Kidney (tissue), 14 donors: ENCODE results near the gene KLF5. TPM values are rescaled to one million over a fixed set of nuclear protein-coding genes. Genes with fewer than 3 reads are reported as not detected.
"Not testable (repeated sequence)": the region's sequence is repeated elsewhere in the genome, so short reads cannot be mapped to it uniquely, and the experiment has no call there.

ENCODE experiments used
- DNase-seq, 5 donors: peaks; one replicate each; pipeline ENCODE4 v3.0.0-alpha.2; 2013 to 2020
- FAIRE-seq: peaks from 2 replicates; lab custom pipeline; 2012; peaks lifted over from hg19 to GRCh38; lab: Jason Lieb, UNC
- H3K27ac ChIP-seq, 2 donors: one replicate each; pipeline ENCODE4 v1.7.0; 2013; ENCODE audit warnings: low read depth in 2 of 2, low read length in 2 of 2, inconsistent platforms in 1 of 2
- H3K27me3 ChIP-seq: one replicate; pipeline ENCODE4 v1.7.1; 2013; ENCODE audit warnings: low read length, inconsistent platforms; ENCODE audit not compliant: control insufficient read depth, insufficient read depth
- H3K36me3 ChIP-seq, 3 donors: one replicate each; pipeline versions ENCODE4 v1.7.0 to v1.7.1; 2013; ENCODE audit warnings: low read length in 3 of 3, control low read depth in 1 of 3, inconsistent platforms in 1 of 3; ENCODE audit not compliant: insufficient read depth in 3 of 3, control insufficient read depth in 2 of 3
- H3K4me1 ChIP-seq, 3 donors: one replicate each; pipeline versions ENCODE4 v1.7.0 to v1.7.1; 2013; ENCODE audit warnings: low read length in 3 of 3, inconsistent platforms in 1 of 3, low read depth in 1 of 3; ENCODE audit not compliant: control insufficient read depth in 2 of 3, insufficient read depth in 2 of 3
- H3K4me3 ChIP-seq, 3 donors: one replicate each; pipeline versions ENCODE4 v1.7.0 to v1.8.1; 2013; ENCODE audit warnings: low read length in 3 of 3, control low read depth in 1 of 3, inconsistent platforms in 1 of 3
- H3K9ac ChIP-seq, 3 donors: one replicate each; pipeline versions ENCODE4 v1.7.0 to v1.7.1; 2013; ENCODE audit warnings: low read length in 3 of 3, control low read depth in 1 of 3, inconsistent platforms in 1 of 3
- H3K9me3 ChIP-seq, 3 donors: one replicate each; pipeline versions ENCODE4 v1.7.0 to v1.7.1; 2013; ENCODE audit warnings: low read length in 3 of 3, control low read depth in 1 of 3, inconsistent platforms in 1 of 3; ENCODE audit not compliant: control insufficient read depth in 2 of 3, insufficient read depth in 1 of 3
- intact Hi-C: fragments of 100-400 bp; cut with DNase I; formaldehyde crosslinking; loops from one replicate; pipeline ENCODE4 v1.11.1; 2022
- polyA plus RNA-seq: library from polyadenylated mRNA; stranded (reverse); fragments of 350-450 nt; fragmentation: Illumina TruSeq; extraction: RNeasy Lipid Tissue Mini Kit (QIAGEN cat#74804); gene quantifications from one replicate; pipeline ENCODE4 v1.2.3, GENCODE V29; 2014; ENCODE audit warnings: low read depth, low replicate concordance; ENCODE audit not compliant: insufficient read depth
- total RNA-seq: library from RNA; stranded (reverse); fragmentation: NEBNext Ultra II Directional; extraction: Animal tissue kit (Norgen Biotek cat#: 25700); gene quantifications from one replicate; pipeline ENCODE4 v1.2.1, GENCODE V29; 2021
- TF ChIP-seq, protein P1 (sequence below): IDR thresholded peaks from 3 replicates; pipeline ENCODE4 v1.5.1; 2012; ENCODE audit warnings: mild to moderate bottlenecking, moderate library complexity, borderline replicate concordance; ENCODE audit not compliant: insufficient read depth; ENCODE audit errors: extremely low read depth
- donor health status: control.
- donor health status: control.
- donor health status: control.
- donor health status: control.
- donor health status: control.
- donor health status: DM: yes; HTN: yes; CAD: no.
- donor health status: Normal renal cell carcinoma (clear cell type).

The KLF5 gene
- total and polyA plus RNA-seq, 2 donors from 2014 or later, result 4.4 to 52.7 TPM

DNA sequence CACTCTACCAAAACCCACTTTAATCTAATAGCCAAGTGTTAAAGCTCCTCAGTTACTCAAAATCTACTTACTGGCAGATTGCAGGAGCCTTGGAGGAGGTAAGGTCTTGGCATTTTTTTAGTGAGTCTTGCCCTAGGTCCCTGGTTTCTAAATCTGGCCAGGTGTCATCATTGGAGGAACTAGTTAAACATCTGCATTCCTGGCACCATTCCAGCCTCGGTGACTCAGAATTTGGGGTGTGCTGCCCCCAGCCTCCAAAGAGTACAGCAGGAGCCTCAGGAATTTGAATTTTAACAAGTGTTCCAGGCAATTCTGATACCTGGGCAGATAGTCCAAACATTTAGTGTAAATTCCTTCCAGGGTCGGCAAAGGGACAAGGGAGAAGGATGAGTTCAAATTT is 37.4 kb downstream of the KLF5 start:
- intact Hi-C loops, result no loop called here
- Histone ChIP-seq H3K27ac (no peak overlapping the region), H3K9me3 (no peaks in the 10 kb centered on the region), H3K36me3 (no peaks in the 10 kb centered on the region), H3K4me1 (no peaks in the 10 kb centered on the region), H3K27me3 (no peaks in the 10 kb centered on the region), H3K9ac (no peak overlapping the region), H3K4me3 (no peak overlapping the region)
- peak in 1 of 5 donors; percentile 75 for DNase-seq
- no peak for FAIRE-seq
- TF ChIP-seq, protein P1, sequence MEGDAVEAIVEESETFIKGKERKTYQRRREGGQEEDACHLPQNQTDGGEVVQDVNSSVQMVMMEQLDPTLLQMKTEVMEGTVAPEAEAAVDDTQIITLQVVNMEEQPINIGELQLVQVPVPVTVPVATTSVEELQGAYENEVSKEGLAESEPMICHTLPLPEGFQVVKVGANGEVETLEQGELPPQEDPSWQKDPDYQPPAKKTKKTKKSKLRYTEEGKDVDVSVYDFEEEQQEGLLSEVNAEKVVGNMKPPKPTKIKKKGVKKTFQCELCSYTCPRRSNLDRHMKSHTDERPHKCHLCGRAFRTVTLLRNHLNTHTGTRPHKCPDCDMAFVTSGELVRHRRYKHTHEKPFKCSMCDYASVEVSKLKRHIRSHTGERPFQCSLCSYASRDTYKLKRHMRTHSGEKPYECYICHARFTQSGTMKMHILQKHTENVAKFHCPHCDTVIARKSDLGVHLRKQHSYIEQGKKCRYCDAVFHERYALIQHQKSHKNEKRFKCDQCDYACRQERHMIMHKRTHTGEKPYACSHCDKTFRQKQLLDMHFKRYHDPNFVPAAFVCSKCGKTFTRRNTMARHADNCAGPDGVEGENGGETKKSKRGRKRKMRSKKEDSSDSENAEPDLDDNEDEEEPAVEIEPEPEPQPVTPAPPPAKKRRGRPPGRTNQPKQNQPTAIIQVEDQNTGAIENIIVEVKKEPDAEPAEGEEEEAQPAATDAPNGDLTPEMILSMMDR, result no peak

DNA sequence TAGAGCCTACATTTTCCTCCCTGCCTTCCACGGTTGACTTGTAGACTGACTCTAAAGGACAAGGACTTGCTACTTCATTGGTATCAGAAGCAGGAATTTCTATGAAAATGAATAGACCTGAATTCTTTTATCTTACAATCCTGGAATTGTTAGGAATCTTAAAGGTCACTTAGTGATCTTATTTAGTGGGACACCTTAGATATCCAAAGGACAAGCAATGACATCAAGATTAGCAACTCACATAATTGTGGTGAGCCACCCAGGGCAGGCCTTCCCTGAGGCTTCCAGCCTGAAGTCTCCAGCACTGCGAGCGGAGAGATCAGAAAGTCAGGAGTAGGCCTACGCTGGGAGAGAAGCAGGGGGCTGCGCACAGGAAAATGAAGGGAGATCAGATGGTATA is 37.8 kb downstream of the KLF5 start:
- DNase-seq, result no peak
- Histone ChIP-seq H3K9me3 (no peaks in the 10 kb centered on the region), H3K27me3 (no peaks in the 10 kb centered on the region), H3K4me1 (no peaks in the 10 kb centered on the region), H3K4me3 (no peak overlapping the region), H3K9ac (no peak overlapping the region), H3K27ac (no peak overlapping the region), H3K36me3 (no peaks in the 10 kb centered on the region)
- no peak for FAIRE-seq
- TF ChIP-seq, protein P1, result no peak
- intact Hi-C loops, result no loop called here

DNA sequence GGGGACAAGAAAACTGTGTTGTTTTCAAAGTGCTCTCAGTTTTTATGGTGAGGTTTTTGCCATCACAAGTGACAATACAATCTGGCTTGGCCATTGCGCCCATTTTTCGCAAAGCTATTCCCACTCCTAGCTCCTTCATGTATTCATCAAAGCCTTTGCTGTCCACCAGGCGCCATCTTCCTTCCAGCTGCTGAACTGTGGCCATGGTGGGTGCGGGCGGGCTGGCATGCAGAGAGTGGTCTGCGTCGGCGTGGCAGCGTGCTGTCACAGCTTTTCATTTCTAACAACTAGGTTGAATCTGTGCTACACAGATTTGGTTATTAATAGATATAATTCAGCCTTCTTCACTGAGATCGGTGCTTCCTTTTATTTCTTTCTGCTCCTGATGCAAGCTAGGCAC is 42.0 kb downstream of the KLF5 start:
- H3K9ac ChIP-seq, intact Hi-C loops, H3K9me3 ChIP-seq, FAIRE-seq, H3K27ac ChIP-seq, H3K4me1 ChIP-seq, DNase-seq, H3K27me3 ChIP-seq, H3K4me3 ChIP-seq, H3K36me3 ChIP-seq: not testable (repeated sequence)

DNA sequence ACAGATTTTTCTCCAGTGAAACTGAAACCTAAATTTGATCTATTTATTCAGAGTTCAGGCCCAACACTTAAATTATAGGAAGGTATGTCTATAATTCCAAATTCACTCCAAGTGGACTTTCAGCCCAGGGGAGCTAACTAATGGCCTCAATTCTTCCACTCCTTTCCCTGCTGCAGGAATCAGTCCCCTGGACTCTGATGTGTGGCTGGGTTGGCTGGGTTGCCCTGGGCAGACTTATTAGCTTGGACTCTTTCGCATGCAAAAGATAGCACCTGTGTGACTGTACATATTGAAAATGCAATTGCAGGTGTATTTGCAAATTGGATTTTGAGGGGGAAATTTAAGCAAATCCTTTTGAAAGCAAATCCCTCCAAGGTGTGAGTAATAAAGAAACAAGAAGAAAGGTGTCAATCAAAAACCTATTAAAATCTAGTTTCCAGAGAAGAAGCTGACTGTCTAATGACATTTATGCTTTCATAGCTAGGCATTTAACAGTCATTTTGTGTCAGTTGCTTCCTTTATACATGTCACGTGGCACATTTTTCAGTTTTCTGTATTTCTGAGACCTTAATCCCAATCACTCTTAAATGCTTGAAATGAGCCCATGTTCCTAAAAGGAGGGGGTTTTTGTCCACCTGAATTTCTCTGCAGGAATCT is 42.7 kb downstream of the KLF5 start:
- intact Hi-C loops, result no loop called here
- Histone ChIP-seq H3K4me1 (no peaks in the 10 kb centered on the region), H3K9ac (no peak overlapping the region), H3K9me3 (no peaks in the 10 kb centered on the region), H3K27ac (no peak overlapping the region), H3K4me3 (no peak overlapping the region), H3K36me3 (no peaks in the 10 kb centered on the region), H3K27me3 (no peaks in the 10 kb centered on the region)
- FAIRE-seq (no peak), DNase-seq (no peak)
- TF ChIP-seq, protein P1, result no peak
